M059J (cell line): ENCODE results near the gene LRRC37A. TPM values are rescaled to one million over a fixed set of nuclear protein-coding genes. Genes with fewer than 3 reads are reported as not detected.
A peak's percentile ranks its signal among the peaks of the same experiment; 100 is the strongest.
"Not testable (repeated sequence)": the region's sequence is repeated elsewhere in the genome, so short reads cannot be mapped to it uniquely, and the experiment has no call there.

Experiments
- DNase-seq: peaks from one replicate; pipeline ENCODE4 v3.0.0-alpha.2; 2012; ENCODE audit warnings: low read depth
- total RNA-seq: library from RNA; depleted of rRNA; stranded (reverse); fragments of >200 nt; shearing (Covaris generic); gene quantifications from 2 replicates; pipeline ENCODE4 v1.2.3, GENCODE V29; 2014; rRNA removed

LRRC37A gene
- 0.89 and 1.5 TPM in 2 replicates for total RNA-seq

- not testable (repeated sequence) for DNase-seq
Observed at GRCh38 chr17:46294831-46295230, at the start of gene LRRC37A. Gene LRRC37A, plus strand, starts transcription at chr17:46295131. Its CDS starts 3 bp downstream, at chr17:46295134.

- DNase-seq = not testable (repeated sequence)
Observed at GRCh38 chr17:46249153-46249552, 45.8 kb upstream of the LRRC37A start.

- not testable (repeated sequence) for DNase-seq
Observed at GRCh38 chr17:46252804-46253203, 42.1 kb upstream of the LRRC37A start.

- peak; percentile 55 for DNase-seq
Observed at GRCh38 chr17:46253722-46254121, 41.2 kb upstream of the LRRC37A start.

- not testable (repeated sequence) for DNase-seq
Observed at GRCh38 chr17:46254215-46254614, 40.7 kb upstream of the LRRC37A start.

GRCh38 chr17:46256369-46256768 lies 38.6 kb upstream of the LRRC37A start:
- DNase-seq = not testable (repeated sequence)

- DNase-seq = peak; percentile 27
Observed at GRCh38 chr17:46259845-46260661, 34.9 kb upstream of the LRRC37A start.

GRCh38 chr17:46262271-46262670 lies 32.7 kb upstream of the LRRC37A start:
- DNase-seq = peak; percentile 33

GRCh38 chr17:46264456-46265198 lies 30.3 kb upstream of the LRRC37A start:
- peak; percentile 99 for DNase-seq

GRCh38 chr17:46266063-46266655 lies 28.8 kb upstream of the LRRC37A start:
- DNase-seq = not testable (repeated sequence)

- DNase-seq = peak; percentile 89
Observed at GRCh38 chr17:46266656-46267544, 28.0 kb upstream of the LRRC37A start.

- DNase-seq = no peak
Observed at GRCh38 chr17:46270032-46270431, 24.9 kb upstream of the LRRC37A start.

GRCh38 chr17:46273541-46274236 lies 21.2 kb upstream of the LRRC37A start:
- no peak for DNase-seq

GRCh38 chr17:46274238-46274637 lies 20.7 kb upstream of the LRRC37A start:
- DNase-seq = no peak

GRCh38 chr17:46276728-46277479 lies 18.0 kb upstream of the LRRC37A start:
- not testable (repeated sequence) for DNase-seq

- not testable (repeated sequence) for DNase-seq
Observed at GRCh38 chr17:46281336-46281735, 13.6 kb upstream of the LRRC37A start.

- DNase-seq = not testable (repeated sequence)
Observed at GRCh38 chr17:46282635-46283034, 12.3 kb upstream of the LRRC37A start.

- peak; percentile 90 for DNase-seq
Observed at GRCh38 chr17:46284467-46284866, 10.5 kb upstream of the LRRC37A start.

GRCh38 chr17:46285500-46285899 lies 9.4 kb upstream of the LRRC37A start:
- DNase-seq = not testable (repeated sequence)

GRCh38 chr17:46286764-46287221 lies 8.1 kb upstream of the LRRC37A start:
- peak; percentile 79 for DNase-seq
